HEK293 (cell line): ENCODE data around the gene CLDN14.

Experiments used
- CTCF ChIP-seq: fragments of 450-650 bp; formaldehyde crosslinking; IDR thresholded peaks from 2 replicates; pipeline ENCODE4 v1.5.1; 2016; ENCODE audit warnings: missing biosample characterization, missing genetic modification characterization
- TCF7L2 ChIP-seq: IDR thresholded peaks from 2 replicates; pipeline ENCODE4 v1.6.1; 2011; ENCODE audit warnings: low read depth, mild to moderate bottlenecking, inconsistent platforms, low read length, moderate library complexity, borderline replicate concordance
- TRIM28 ChIP-seq: IDR thresholded peaks from 2 replicates; pipeline ENCODE4 v1.6.1; 2011; ENCODE audit warnings: low read length, control low read depth, borderline replicate concordance
- YY1 ChIP-seq: fragments of 450-650 bp; formaldehyde crosslinking; IDR thresholded peaks from 2 replicates; pipeline ENCODE4 v1.5.1; 2018; ENCODE audit warnings: missing biosample characterization, missing genetic modification characterization
- ZBTB1 ChIP-seq: fragments of 450-650 bp; formaldehyde crosslinking; IDR thresholded peaks from 2 replicates; pipeline ENCODE4 v1.5.1; 2016; ENCODE audit warnings: missing biosample characterization, missing genetic modification characterization
- ZBTB21 ChIP-seq: fragments of 450-650 bp; formaldehyde crosslinking; IDR thresholded peaks from 2 replicates; pipeline ENCODE4 v1.5.1; 2017; ENCODE audit warnings: missing biosample characterization, missing genetic modification characterization
- ZFP69B ChIP-seq: fragments of 450-650 bp; formaldehyde crosslinking; IDR thresholded peaks from 2 replicates; pipeline ENCODE4 v1.5.1; 2016; ENCODE audit warnings: missing biosample characterization, missing genetic modification characterization
- ZNF292 ChIP-seq: fragments of 450-650 bp; formaldehyde crosslinking; IDR thresholded peaks from 2 replicates; pipeline ENCODE4 v1.5.1; 2016; ENCODE audit warnings: low read depth, missing biosample characterization, missing genetic modification characterization, borderline replicate concordance
- TF ChIP-seq, protein P1 (sequence below): fragments of 450-650 bp; formaldehyde crosslinking; IDR thresholded peaks from 2 replicates; pipeline ENCODE4 v1.5.1; 2016; ENCODE audit warnings: missing biosample characterization, missing genetic modification characterization
- TF ChIP-seq, protein P2 (sequence below): fragments of 450-650 bp; formaldehyde crosslinking; IDR thresholded peaks from 2 replicates; pipeline ENCODE4 v1.5.1; 2016; ENCODE audit warnings: missing biosample characterization, missing genetic modification characterization, low read depth

- TF ChIP-seq, protein P1, sequence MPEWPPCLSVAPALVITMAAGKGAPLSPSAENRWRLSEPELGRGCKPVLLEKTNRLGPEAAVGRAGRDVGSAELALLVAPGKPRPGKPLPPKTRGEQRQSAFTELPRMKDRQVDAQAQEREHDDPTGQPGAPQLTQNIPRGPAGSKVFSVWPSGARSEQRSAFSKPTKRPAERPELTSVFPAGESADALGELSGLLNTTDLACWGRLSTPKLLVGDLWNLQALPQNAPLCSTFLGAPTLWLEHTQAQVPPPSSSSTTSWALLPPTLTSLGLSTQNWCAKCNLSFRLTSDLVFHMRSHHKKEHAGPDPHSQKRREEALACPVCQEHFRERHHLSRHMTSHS (tag by site-specific recombination), result no peak
- TF ChIP-seq YY1 (tag by site-specific recombination) (no peak), ZNF292 (tag by site-specific recombination) (no peak), CTCF (tag by site-specific recombination) (no peak), TCF7L2 (no peak), ZBTB1 (tag by site-specific recombination) (no peak), ZBTB21 (tag by site-specific recombination) (no peak), ZFP69B (tag by site-specific recombination) (no peak), TRIM28 (no peak)
- TF ChIP-seq, protein P2, sequence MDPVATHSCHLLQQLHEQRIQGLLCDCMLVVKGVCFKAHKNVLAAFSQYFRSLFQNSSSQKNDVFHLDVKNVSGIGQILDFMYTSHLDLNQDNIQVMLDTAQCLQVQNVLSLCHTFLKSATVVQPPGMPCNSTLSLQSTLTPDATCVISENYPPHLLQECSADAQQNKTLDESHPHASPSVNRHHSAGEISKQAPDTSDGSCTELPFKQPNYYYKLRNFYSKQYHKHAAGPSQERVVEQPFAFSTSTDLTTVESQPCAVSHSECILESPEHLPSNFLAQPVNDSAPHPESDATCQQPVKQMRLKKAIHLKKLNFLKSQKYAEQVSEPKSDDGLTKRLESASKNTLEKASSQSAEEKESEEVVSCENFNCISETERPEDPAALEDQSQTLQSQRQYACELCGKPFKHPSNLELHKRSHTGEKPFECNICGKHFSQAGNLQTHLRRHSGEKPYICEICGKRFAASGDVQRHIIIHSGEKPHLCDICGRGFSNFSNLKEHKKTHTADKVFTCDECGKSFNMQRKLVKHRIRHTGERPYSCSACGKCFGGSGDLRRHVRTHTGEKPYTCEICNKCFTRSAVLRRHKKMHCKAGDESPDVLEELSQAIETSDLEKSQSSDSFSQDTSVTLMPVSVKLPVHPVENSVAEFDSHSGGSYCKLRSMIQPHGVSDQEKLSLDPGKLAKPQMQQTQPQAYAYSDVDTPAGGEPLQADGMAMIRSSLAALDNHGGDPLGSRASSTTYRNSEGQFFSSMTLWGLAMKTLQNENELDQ (tag by site-specific recombination), result no peak
Measured at GRCh38 chr21:36487641-36488307, 7.9 kb upstream of the CLDN14 start.
